Superior temporal gyrus (tissue), 1 donor: ENCODE results near the gene USP53.
"Not testable (repeated sequence)": the region's sequence is repeated elsewhere in the genome, so short reads cannot be mapped to it uniquely, and the experiment has no call there.

Source experiments
- DNase-seq: peaks from one replicate; pipeline ENCODE4 v3.0.0-alpha.2; 2016; ENCODE audit errors: extremely low spot score

USP53 gene

GRCh38 chr4:119228406-119228805 is 15.9 kb downstream of the USP53 start:
- DNase-seq, result no peak

DNA sequence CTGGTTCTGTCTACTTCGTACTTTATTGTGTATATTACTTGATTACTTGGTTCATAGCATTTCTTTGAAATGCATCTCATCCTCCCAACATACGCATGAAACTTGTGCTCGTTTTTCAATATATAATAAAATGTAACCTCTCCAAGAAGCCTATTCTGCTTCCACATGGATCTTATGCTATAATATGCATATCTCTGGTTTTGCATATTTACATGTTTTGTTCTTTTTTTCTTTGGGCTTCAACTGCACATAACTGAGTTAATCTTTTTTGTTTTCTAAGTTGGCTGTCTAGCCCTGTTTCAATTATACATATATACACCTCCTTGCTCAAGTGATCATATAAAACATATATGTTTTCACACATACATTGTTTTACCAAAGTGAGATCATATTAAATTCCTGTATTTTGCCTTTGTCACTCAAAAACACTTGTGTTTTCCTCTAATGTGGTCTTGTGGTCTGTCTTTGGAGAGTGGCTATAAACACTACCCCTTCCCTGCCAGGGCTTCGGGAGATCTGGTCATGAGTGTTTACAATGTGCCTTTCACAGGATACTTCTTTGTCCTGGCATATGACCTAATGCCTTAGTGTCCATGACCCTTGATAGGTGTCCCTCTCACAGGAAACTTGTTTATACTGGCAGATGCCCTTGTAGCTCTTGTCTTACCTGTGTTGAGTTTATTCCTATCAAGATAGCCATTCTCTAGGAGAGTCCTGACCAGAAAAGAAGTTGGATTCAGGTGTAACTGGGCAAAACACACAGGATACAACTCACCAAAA is 17.6 kb downstream of the USP53 start:
- DNase-seq, result no peak

DNA sequence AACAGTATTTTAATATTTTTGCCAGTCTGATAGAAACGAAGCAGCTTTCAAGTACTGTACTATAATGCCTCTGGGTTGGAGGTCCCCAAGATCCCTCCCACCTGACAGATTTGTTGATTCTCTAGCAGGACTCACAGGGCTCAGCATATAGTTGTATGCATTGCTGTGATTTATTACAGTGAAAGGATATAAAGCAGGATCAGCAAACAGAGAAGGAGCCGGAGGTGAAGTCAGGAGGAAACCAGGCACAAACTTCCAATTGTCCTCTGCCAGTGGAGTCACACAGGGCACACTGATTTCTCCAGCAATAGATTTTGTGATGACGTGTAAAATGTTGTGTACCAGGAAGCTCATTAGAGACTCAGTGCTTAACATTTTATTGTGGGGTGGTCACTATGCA is 19.0 kb downstream of the USP53 start:
- no peak for DNase-seq

GRCh38 chr4:119232286-119232685 is 19.8 kb downstream of the USP53 start:
- no peak for DNase-seq

GRCh38 chr4:119233191-119233590 is 20.7 kb downstream of the USP53 start:
- no peak for DNase-seq

- no peak for DNase-seq
Measured at GRCh38 chr4:119233750-119234149, 21.2 kb downstream of the USP53 start.

DNA sequence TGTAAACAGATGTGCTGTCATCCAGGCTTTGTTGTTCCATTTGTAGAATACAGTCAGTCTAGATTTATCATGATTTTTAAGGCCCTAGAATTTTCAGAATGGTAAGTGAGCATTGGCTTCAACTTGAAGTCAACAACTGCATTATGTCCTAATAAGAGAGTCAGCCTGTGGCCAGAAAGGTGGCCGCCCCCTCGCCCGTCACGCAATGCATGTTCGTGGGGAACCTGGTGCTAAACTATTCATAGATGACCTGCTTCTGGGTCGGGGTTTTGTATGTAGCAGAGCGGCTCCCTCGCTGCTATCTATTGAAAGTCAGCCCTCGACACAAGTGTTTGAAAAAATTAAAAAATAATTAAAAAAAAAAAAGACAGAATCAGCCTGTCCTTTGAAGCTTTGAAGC is 24.7 kb downstream of the USP53 start:
- DNase-seq, result no peak

GRCh38 chr4:119237642-119238041 is 25.1 kb downstream of the USP53 start:
- no peak for DNase-seq

GRCh38 chr4:119238068-119238722 is 25.7 kb downstream of the USP53 start:
- DNase-seq, result no peak

DNA sequence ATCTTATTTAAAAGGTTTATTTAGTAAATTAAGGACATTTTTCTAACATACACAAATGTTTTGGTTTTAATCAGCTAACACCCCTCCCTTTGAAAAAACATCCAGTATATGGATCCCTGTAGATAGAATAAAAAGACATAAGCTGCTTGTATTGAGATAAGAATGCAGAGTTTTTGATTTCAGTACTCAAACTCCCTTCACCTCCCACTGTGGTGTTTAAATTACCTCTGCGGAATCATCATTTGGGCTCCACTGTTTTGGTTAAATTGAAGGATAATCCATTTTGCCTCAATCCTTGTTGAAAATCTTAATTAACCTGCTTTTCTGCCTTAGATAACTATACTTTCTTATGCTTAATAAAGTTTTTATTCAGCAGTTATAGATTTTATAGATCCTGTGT is 27.6 kb downstream of the USP53 start:
- no peak for DNase-seq

DNA sequence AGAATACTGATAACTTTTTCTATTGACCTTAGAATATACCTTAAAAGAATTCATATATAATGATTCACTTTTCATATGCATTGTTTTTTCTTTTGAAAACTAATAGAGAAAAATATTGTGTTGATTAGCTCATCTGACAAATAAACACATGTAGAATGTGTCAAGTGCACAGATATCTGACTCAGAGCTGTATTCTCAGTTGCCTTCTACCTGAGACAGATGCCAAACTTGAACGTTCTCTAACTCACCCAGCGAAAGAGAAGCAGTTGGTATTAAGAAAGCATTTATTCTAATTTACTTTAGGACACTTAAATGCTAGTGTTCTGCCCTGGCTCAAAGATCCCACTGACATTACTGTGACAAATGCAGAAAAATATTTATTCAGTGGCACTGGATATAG is 28.1 kb downstream of the USP53 start:
- DNase-seq, result no peak

DNA sequence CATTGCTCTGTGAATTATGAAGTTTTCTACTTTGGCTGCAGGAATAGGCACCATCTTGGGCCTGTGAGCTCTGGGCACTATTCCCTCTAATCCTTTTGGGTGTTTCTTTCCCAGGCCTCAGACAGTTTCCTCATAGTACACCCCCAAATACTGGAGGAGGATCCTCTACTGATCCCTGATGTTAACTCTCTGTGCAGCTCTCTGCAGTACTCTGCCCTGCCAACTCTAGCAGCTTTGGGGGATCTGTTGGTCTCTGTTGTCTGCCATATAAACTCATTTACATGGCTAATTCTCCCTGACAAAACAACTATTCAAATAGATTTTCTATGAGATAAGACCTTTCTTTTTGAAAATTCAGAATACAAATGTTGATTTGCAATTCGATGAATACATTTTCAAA is 29.9 kb downstream of the USP53 start:
- no peak for DNase-seq

- no peak for DNase-seq
Measured at GRCh38 chr4:119243868-119244267, 31.4 kb downstream of the USP53 start.

- DNase-seq, result no peak
Measured at GRCh38 chr4:119244344-119244743, 31.8 kb downstream of the USP53 start.

GRCh38 chr4:119244832-119245231 is 32.3 kb downstream of the USP53 start:
- DNase-seq, result no peak

GRCh38 chr4:119246177-119246733 is 33.7 kb downstream of the USP53 start:
- no peak for DNase-seq

GRCh38 chr4:119251037-119251436 is 38.5 kb downstream of the USP53 start:
- DNase-seq, result not testable (repeated sequence)

DNA sequence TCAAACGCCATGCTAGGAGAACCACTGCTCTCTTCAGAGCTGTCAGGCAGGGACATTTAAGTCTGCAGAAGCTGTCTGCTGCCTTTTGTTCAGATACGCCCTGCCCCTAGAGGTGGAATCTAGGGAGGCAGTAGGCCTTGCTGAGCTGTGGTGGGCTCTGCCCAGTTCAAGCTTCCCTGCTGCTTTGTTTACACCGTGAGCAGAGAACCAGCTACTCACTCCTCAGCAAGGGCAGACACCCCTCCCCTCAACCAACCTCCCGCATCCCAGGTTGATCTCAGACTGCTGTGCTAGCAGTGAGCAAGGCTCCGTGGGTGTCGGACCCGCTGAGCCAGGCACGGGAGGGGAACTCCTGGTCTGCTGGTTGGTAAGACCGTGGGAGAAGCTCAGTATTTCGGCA is 42.7 kb downstream of the USP53 start:
- DNase-seq, result not testable (repeated sequence)

- DNase-seq, result no peak
Measured at GRCh38 chr4:119260528-119260927, 48.0 kb downstream of the USP53 start.

GRCh38 chr4:119261986-119262385 is 49.5 kb downstream of the USP53 start:
- DNase-seq, result no peak

DNA sequence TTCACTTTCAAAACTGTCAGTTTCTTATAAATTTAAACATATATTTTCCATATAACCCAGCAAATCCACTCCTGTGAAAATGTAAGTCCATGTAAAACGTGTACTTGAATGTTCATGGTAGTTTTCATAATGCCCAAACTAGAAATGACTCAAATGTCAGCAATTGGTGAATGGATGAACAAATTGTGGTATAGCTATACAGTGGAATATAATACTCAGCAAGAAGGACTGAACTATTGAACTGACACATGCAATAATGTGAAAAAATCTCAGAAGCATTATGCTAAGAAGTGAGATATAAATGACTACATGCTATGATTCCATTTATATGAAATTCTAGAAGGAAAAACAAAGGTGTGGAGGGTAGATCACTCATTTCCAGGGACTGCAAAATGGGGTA is 52.2 kb downstream of the USP53 start:
- no peak for DNase-seq

- no peak for DNase-seq
Measured at GRCh38 chr4:119266153-119266552, 53.6 kb downstream of the USP53 start.

DNA sequence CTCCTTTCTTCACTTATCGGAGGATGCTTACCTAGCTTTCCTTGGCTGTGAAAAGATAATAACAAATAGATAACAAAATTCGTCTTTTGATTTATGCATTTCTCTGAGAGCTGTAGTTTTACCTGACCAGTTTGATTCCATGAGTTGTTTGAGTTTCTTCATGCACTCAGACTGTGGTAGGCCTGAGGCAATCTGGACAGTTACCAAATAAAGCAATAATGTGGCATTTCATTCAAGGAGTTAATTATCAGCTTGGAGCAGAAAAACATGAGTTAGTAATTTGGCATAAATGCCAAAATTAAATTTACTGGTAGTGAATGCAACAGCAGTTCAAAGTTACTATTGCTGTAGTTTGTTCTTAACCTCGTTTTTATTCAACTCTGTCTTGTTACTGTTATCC is 56.0 kb downstream of the USP53 start:
- no peak for DNase-seq
